Pancreas (tissue), 10 donors: Measurements from ENCODE around the gene SLC6A11. TPM values are rescaled to one million over a fixed set of nuclear protein-coding genes. Genes with fewer than 3 reads are reported as not detected.

Experiments
- ATAC-seq, 4 donors: fragments of 200-7000 bp; cut with Tn5 transposase; one replicate each; pipeline versions ENCODE4 v1.8.0 to v1.9.1; 2020; ENCODE audit warnings: mild to moderate bottlenecking in 4 of 4, moderate library complexity in 4 of 4
- DNase-seq, 6 donors: peaks; one replicate each; pipeline ENCODE4 v3.0.0-alpha.2; 2020
- FAIRE-seq: peaks from 2 replicates; lab custom pipeline; 2012; peaks lifted over from hg19 to GRCh38; lab: Jason Lieb, UNC
- H3K27ac ChIP-seq, 4 donors: fragments of 200-600 bp; sonication (generic); 1 replicate in 3 of 4; 2 replicates in 1 of 4; pipeline versions ENCODE4 v1.5.0 to v1.8.0; 2020
- H3K27me3 ChIP-seq, 4 donors: fragments of 200-600 bp; one replicate each; pipeline ENCODE4 v1.8.0; 2021
- H3K36me3 ChIP-seq, 3 donors: fragments of 200-600 bp; sonication (generic) in 1 of 3; one replicate each; pipeline versions ENCODE4 v1.5.0 to v1.8.0; 2020 to 2021
- H3K4me1 ChIP-seq, 3 donors: fragments of 200-600 bp; one replicate each; pipeline ENCODE4 v1.8.0; 2021
- H3K4me3 ChIP-seq, 4 donors: fragments of 200-600 bp; sonication (generic) in 2 of 4; one replicate each; pipeline versions ENCODE4 v1.5.0 to v1.8.0; 2020 to 2021
- H3K9me3 ChIP-seq, 4 donors: fragments of 200-600 bp; one replicate each; pipeline ENCODE4 v1.8.0; 2021
- CTCF ChIP-seq, 4 donors: fragments of 200-600 bp; sonication (generic) in 3 of 4; IDR thresholded peaks; one replicate each; pipeline versions ENCODE4 v1.5.0 to v1.8.0; 2021; ENCODE audit warnings: antibody characterized with exemption in 4 of 4
- WGBS, 2 donors: extraction: QIAGEN DNeasy Blood & Tissue Kit; methylation state at CpG; one replicate each; pipeline ENCODE4 v1.1.7; 2013; 5-methylcytosine and 5-hydroxymethylcytosine counted together
- intact Hi-C, 3 donors: fragments of 100-400 bp; cut with DNase I; formaldehyde crosslinking; loops; one replicate each; pipeline versions ENCODE4 v1.11.1 to v1.14.2; 2022
- polyA plus RNA-seq, 2 donors: library from polyadenylated mRNA; stranded (reverse); fragments of 200-250 nt; gene quantifications; one replicate each; pipeline ENCODE4 v1.2.3, GENCODE V29; 2013
- total RNA-seq, 6 donors: library from RNA; stranded (reverse); fragmentation: NEBNext Ultra II Directional in 4 of 6; extraction: Animal tissue kit (Norgen Biotek cat#: 25700) in 4 of 6; gene quantifications; one replicate each; pipeline versions ENCODE4 v1.2.1 to v1.2.4, GENCODE V29; 2021 to 2023
- donor health status: healthy with polysubstance abuse.
- donor health status: DM: no; HTN: no; CAD: no; lungs with moderate emphysema.
- donor health status: DM: no; HTN: no; CAD: no.
- donor health status: control.
- donor health status: control.
- donor health status: Bipolar disorder and iron deficiency.
- donor health status: DM: yes; HTN: yes; CAD: no.
- donor health status: DM: no; HTN: no; CAD: no.
- donor health status: DM: no; HTN: no; CAD: no.
- donor health status: DM: yes; HTN: yes; CAD: no.

Gene SLC6A11
- total and polyA plus RNA-seq, 8 donors = 0.04 to 0.17 (median 0.06) TPM

DNA sequence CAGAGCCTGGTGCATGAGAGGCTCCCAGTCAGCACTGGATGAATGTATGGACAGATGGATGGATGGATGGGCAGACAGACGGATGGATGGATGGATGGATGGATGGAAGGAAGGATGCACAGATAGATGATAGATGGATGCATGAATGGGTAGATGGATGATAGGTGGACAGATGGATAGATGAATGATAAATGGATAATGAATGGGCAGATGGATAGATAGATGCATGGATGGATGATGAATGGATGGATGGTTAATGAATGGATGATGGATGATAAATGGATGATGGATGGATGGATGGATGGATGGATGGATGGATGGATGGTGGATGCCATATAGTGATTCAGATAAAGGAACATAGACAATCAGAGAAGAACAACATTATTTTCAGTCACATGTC, 71.0 kb downstream of the SLC6A11 start:
- ATAC-seq (no peak), DNase-seq (no peak), FAIRE-seq (no peak)
- Histone ChIP-seq H3K36me3 (no peaks in the 10 kb centered on the region), H3K9me3 (no peaks in the 10 kb centered on the region), H3K27me3 (no peaks in the 10 kb centered on the region), H3K4me1 (no peaks in the 10 kb centered on the region), H3K27ac (no peak overlapping the region), H3K4me3 (no peak overlapping the region)
- intact Hi-C loops = no loop called here
- TF ChIP-seq CTCF (IDR thresholded peaks at IDR 0.05) = no peak
- whole genome bisulfite sequencing, 2 donors = 37 to 52% methylated on average over 1 of the region's 1 CpG

DNA sequence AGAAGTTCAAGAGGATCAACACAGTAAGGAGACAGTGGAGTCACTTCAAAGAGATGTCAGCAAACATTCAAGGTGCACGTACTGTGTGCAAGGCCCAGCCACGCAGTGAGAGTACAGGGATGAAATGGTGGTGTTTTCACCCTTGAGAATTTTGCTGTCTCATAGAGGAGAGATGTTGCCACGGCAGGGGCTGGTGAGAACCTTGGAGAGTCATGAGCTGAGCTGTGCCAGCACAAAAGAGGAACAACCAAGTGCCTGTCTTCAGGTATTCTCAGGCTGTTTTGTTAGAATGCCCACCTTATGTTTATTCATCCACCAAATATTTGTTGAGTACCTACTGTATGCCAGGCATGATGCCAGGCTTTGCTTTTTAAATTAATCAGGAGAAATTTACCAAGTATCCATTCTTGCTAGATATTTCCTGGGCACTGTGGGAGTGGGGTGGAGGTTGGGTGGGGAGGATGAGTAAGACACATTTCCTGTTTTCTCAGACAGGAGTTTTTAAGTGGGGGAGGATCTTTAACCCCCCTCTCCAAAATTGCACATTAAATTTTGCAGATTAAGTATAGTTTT, 72.6 kb downstream of the SLC6A11 start:
- intact Hi-C loops = no loop called here
- ATAC-seq = no peak
- H3K4me3 ChIP-seq = no peak overlapping the region
- 35 to 51% methylated on average over 3 of the region's 3 CpGs for WGBS, 2 donors
- H3K36me3 ChIP-seq = no peaks in the 10 kb centered on the region
- no peak for DNase-seq
- H3K27me3 ChIP-seq = no peaks in the 10 kb centered on the region
- no peaks in the 10 kb centered on the region for H3K4me1 ChIP-seq
- FAIRE-seq = no peak
- no peak overlapping the region for H3K27ac ChIP-seq
- no peaks in the 10 kb centered on the region for H3K9me3 ChIP-seq
- no peak for TF ChIP-seq CTCF (IDR thresholded peaks at IDR 0.05)

DNA sequence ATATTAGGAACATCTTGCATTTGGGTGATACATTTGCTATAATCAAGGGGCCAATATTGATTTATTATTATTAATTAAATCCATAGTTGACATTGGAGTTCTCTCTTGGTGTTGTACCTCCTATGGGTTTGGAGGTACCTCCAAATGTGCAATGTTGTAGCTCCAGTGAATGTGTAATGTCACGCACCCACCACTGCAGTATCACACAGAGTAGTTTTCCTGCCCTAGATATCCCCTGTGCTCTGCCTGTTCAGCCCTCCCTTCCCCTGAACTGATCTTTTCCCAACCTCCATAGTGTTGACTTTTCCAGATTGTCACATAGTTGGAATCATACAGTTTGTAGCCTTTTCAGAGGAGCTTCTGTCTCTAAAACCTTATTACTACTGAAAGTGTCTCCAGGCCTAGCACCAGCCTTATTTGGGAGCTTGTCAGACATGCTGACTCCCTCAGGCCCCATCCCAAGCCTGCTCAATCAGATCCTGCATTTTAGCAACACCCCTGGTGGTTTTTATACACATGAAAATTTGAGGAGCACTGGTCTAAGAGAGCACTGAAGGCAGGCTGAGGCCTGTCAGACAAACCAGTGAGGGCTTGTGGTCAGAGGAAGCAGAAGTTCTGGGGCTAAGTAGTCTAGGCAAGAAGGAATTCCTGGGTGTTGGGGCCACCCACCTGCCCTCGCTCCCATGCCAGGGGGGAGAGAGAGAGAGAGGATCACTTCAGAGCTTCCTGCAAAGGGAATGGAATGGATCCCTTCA, 73.4 kb downstream of the SLC6A11 start:
- Histone ChIP-seq H3K27me3 (no peaks in the 10 kb centered on the region), H3K36me3 (no peaks in the 10 kb centered on the region), H3K4me3 (no peak overlapping the region), H3K27ac (no peak overlapping the region), H3K4me1 (no peaks in the 10 kb centered on the region), H3K9me3 (no peaks in the 10 kb centered on the region)
- ATAC-seq (no peak), DNase-seq (no peak), FAIRE-seq (no peak)
- WGBS, 2 donors = 71 to 78% methylated on average over 2 of the region's 2 CpGs
- TF ChIP-seq CTCF (IDR thresholded peaks at IDR 0.05) = no peak
- intact Hi-C loops = no loop called here

DNA sequence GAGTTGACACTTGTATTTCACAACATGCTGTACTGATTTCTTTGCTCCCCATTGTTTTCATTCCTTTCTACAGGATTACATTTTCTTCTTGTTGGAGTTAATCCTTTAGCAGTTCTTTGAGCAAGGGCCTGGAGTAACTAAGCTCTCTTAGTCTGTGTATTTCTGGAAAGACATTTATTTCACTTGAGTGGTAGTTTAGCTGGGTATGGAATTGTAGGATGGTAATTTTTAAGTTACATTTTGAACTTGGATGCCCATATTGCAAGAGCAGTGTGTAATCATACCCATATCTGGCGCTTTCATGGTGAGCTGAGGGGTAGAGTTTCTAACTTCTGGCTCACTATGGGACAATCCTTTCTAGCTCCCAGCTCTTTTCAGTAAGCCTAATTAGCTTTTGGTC, 74.6 kb downstream of the SLC6A11 start:
- intact Hi-C loops = no loop called here
- DNase-seq = no peak
- H3K27me3 ChIP-seq = no peaks in the 10 kb centered on the region
- TF ChIP-seq CTCF (IDR thresholded peaks at IDR 0.05) = no peak
- H3K4me3 ChIP-seq = no peak overlapping the region
- no peaks in the 10 kb centered on the region for H3K9me3 ChIP-seq
- no peaks in the 10 kb centered on the region for H3K36me3 ChIP-seq
- ATAC-seq = no peak
- H3K27ac ChIP-seq = no peak overlapping the region
- 33 to 42% methylated on average over 1 of the region's 1 CpG for WGBS, 2 donors
- no peaks in the 10 kb centered on the region for H3K4me1 ChIP-seq
- FAIRE-seq = no peak

- Histone ChIP-seq H3K27me3 (no peaks in the 10 kb centered on the region), H3K36me3 (no peaks in the 10 kb centered on the region), H3K27ac (no peak overlapping the region), H3K4me1 (no peaks in the 10 kb centered on the region), H3K4me3 (no peak overlapping the region), H3K9me3 (no peaks in the 10 kb centered on the region)
- DNase-seq (no peak), FAIRE-seq (no peak), ATAC-seq (no peak)
- intact Hi-C loops = no loop called here
- 47 to 48% methylated on average over 5 of the region's 5 CpGs for whole genome bisulfite sequencing, 2 donors
- TF ChIP-seq CTCF (IDR thresholded peaks at IDR 0.05) = no peak
Observed at GRCh38 chr3:10892622-10893021, 76.6 kb downstream of the SLC6A11 start.
